NCI-H460 (cell line): ENCODE results near the gene DDX23. TPM values are rescaled to one million over a fixed set of nuclear protein-coding genes. Genes with fewer than 3 reads are reported as not detected.
"Not testable (repeated sequence)": the region's sequence is repeated elsewhere in the genome, so short reads cannot be mapped to it uniquely, and the experiment has no call there.

Experiments
- DNase-seq: peaks from one replicate; pipeline ENCODE4 v3.0.0-alpha.2; 2016; ENCODE audit warnings: low read depth; ENCODE audit errors: extremely low read depth
- total RNA-seq: library from RNA; depleted of rRNA; stranded (reverse); fragments of >200 nt; shearing (Covaris generic); gene quantifications from 2 replicates; pipeline ENCODE4 v1.2.3, GENCODE V29; 2014

The DDX23 gene
- total RNA-seq, 1 experiment from 2014 or later: 68.6 TPM

GRCh38 chr12:48863291-48863690, 11.3 kb upstream of the DDX23 start:
- no peak for DNase-seq

DNA sequence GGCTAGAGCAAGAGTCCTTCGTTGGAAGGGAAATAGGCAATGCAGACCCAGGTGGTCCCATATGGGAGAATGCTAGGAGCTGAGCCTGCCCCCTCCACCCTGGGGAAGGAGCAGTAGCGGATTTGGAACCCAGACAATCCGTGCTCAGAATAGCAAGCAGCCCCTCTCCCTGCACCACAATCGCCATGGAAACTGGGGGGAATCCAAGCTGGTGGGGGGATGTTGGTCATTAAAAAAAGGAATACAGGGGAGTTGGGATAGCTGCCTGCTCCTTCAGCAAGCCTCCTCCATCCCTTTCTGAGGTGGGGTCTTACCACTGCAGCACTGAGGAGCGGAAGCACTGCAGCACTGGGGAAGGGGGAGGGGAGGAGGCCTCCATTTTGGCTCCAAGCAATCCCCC, 10.8 kb upstream of the DDX23 start:
- no peak for DNase-seq

DNA sequence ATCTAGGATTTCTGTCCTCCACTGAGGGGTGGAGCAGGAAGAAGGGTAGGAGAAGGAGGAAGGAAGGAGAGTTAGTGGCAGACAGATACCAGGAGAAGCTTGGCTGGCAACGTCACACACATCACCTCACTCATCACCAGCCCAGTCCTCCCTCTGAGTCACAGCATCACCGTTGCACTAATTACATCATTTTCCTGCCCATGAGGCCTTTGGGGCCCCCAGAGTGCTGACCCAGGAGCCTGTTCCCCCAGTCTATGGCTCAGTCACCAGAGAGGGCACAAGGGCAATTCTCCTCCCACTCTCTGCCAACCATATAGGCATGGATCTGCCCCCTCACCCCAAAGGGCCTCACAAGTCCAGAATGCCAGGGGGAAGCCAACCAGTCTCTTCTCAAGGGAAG, 9.1 kb upstream of the DDX23 start:
- no peak for DNase-seq

DNA sequence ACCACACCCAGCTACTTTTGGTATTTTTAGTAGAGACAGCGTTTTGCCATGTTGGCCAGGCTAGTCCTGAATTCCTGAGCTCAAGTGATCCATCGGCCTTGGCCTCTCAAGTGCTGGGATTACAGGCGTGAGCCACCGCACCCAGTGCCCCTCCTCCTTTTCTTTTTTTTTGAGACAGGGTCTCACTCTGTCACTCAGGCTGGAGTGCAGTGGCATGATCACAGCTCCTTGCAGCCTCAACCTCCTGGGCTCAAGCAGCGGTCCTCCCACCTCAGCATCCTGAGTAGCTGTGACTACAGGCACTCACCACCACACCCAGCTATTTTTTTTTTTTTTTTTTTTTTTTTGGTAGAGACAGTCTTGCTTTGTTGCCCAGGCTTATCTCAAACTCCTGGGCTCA, 8.3 kb upstream of the DDX23 start:
- DNase-seq: not testable (repeated sequence)

DNA sequence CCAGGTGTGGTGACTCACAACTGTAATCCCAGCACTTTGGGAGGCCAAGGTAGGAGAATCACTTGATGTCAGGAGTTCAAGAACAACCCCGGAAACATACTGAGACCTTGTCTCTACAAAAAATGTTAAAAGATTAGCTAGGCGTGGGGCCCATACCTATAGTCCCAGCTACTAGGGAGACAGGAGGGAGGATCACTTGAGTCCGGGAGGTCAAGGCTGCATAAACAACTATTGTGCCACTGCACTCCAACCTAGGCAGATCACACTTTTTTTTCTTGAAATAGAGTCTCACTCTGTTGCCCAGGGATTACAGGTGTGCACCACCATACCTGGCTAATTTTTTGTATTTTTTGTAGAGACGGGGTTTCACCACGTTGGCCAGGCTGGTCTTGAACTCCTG, 7.6 kb upstream of the DDX23 start:
- no peak for DNase-seq

GRCh38 chr12:48858043-48858442, 6.1 kb upstream of the DDX23 start:
- DNase-seq: no peak

DNA sequence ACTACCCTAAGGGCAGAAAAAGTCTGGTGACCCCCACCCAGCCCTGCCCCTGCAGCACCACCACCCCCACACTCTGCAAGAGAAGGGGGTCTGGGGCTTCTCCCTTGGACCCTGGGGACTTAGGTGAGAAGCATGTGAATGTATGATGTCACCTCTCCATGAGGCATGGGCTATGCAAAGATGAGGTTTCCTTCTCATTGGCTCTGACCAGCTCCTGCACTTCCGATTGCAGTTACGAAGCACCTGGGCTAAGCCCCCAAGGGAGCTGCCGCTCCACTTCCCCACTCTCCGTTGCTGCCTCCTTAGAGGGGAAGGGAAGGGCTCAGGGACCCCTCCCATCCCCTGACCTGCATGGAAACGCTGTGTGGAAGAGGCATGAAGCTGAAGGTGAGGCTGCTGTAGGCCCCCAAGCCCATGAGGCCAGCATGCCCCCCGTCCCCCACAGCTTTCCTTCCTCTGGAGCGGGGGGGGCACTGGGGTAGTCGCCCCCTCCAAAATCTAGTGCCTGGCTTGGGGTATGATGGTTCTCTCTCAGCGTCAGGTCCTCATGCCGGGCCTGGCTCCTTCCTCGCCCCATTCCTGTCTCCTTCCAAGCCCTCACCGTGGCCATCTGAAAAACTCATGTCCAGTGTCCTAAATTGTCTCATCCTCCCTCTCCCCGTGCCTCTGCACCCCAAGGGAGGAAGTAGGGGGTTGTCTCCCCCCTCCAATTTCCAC, 5.5 kb upstream of the DDX23 start:
- no peak for DNase-seq

DNA sequence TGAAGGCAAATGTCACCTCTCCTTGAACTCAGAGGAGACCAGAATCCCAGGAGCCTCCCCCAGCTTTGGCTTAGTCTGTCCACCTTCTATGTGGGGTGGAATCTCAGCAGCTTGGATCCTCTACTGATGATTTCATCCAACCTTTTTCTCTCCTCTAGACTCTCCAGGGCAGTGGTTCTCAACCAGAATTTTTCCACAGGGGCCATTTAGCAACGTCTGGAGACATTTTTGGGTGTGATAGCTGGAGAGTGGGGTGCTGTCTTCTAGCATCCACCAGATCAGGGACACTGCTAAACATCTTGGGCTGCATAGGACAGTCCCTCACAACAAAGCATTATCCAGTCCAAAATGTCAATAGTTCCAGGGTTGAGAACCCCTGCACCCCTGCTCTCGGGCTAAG, 4.4 kb upstream of the DDX23 start:
- DNase-seq: no peak

GRCh38 chr12:48854932-48855331, 3.0 kb upstream of the DDX23 start:
- DNase-seq: not testable (repeated sequence)

GRCh38 chr12:48854488-48854887, 2.5 kb upstream of the DDX23 start:
- DNase-seq: no peak

- peak; percentile 93 for DNase-seq
Measured at GRCh38 chr12:48852734-48853688, 1.0 kb upstream of the DDX23 start.

DNA sequence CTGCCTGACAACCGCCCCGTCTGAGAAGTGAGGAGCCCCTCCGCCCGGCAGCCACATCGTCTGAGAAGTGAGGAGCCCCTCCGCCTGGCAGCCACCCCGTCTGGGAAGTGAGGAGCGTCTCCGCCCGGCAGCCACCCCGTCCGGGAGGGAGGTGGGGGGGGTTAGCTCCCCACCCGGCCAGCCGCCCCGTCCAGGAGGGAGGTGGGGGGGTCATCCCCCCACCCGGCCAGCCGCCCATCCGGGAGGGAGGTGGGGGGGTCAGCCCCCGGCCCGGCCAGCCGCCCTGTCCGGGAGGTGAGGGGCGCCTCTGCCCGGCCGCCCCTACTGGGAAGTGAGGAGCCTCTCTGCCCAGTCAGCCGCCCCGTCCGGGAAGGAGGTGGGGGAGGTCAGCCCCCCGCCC, 9.9 kb downstream of the DDX23 start:
- not testable (repeated sequence) for DNase-seq

DNA sequence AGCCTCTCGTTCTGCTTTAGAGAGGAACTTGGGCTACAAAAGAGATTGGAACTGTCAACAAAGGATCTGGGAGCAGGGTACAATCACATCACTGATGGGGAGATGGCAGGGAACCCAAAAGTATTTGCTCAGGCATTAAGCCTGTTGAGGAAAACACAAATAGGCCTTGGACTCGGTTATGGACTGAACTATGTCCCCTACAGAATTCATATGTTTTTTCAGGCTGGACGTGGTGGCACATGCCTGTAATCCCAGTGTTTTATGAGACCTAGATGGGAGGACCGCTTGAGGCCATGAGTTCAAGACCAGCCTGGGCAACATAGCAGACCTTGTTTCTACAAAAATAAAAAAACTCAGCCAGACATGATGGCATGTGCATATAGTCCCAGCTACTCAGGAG, 13.9 kb downstream of the DDX23 start:
- no peak for DNase-seq

GRCh38 chr12:48832321-48833060, 19.5 kb downstream of the DDX23 start:
- DNase-seq: no peak

DNA sequence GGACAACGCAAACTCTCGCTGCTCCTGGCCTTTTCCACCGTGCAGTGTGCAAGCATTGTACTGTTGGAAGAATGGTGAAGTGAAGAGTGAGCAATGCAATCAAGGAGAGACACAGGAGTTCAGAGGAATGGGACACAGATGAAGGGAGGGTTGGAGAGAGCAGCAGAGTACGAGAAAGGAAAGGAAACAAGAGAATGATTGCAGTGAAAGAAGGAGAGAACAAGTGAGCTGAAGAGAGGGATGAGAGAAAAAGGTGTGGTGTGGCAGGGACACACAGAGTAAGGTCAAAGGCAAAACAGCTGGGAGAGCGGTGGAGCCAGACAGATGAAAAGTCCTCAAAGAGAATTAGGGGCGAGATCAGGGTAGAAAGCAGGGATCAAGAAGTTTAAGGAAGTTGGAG, 20.7 kb downstream of the DDX23 start:
- no peak for DNase-seq

DNA sequence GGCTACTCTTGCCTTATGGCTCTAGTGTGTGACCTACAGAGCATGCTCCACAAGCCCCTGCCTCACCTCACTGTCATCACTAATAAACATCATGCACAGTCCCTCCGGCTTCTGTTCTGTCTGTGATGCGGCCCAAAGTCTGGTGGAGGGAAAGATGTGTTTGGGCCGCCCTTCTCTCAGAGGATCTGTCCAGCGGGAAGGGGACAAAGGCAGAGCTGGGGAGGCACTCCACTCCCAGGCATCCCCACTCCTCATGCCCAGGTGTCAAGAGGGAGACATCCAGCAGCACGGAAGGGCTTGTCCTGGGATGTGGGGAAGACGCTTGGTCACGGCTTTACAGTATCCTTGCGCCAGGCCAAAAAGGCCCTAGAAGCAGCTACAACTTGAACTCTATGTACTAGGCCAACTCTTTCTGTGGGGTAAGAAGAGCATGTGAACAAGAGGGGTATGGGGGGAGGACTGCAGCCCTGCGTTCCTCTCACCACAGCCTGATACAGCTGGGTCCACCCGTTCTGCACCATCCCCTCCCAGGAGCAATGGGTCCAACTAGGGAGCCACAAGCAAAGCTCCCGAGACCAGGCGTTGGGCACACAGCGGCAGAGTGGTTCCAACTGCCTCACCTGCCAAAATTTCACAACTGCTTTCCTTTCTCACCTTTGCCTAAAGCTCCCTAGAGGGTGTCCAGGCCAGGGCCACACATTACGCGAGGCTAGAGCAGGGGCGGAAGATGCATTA, 23.0 kb downstream of the DDX23 start:
- no peak for DNase-seq

- no peak for DNase-seq
Measured at GRCh38 chr12:48828293-48828692, 23.7 kb downstream of the DDX23 start.

- no peak for DNase-seq
Measured at GRCh38 chr12:48827513-48828096, 24.4 kb downstream of the DDX23 start.

DNA sequence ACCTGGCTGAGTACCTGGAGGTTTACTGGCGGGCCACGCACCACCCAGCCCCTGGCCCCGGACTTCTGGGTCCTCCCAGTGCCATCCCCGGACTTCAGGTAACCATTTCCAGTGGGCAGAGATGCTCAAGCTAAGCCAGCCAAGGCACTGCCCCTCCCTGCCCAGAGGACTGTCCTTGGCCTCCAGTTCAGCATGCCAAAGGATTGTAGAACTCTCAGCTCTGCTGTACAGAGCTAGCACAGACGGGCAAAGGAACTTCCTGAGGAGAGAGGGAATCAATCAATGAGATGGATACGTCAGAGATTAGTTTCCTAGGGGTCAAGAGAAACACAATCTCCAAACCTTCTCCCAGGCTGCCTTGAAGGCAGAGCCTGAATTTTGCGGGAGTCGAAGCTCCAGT, 24.9 kb downstream of the DDX23 start:
- DNase-seq: no peak

GRCh38 chr12:48826209-48826855, 25.6 kb downstream of the DDX23 start:
- no peak for DNase-seq
